Loucy (cell line): Measurements from ENCODE around the gene RFPL2.

ENCODE experiments used
- H2AFZ ChIP-seq: fragments of 200-600 bp; sonication (generic); 2 replicates; pipeline ENCODE4 v1.6.0; 2016; ENCODE audit warnings: antibody characterized with exemption, mild to moderate bottlenecking, low read length, moderate library complexity
- H3F3A ChIP-seq: fragments of 200-600 bp; 2 replicates; pipeline ENCODE4 v1.6.0; 2016; ENCODE audit warnings: antibody characterized with exemption, low read depth, mild to moderate bottlenecking
- H3K27me3 ChIP-seq: fragments of 200-600 bp; sonication (generic); 2 replicates; pipeline ENCODE4 v1.6.1; 2014; ENCODE audit warnings: low read length, mild to moderate bottlenecking; ENCODE audit not compliant: insufficient read depth, poor library complexity, severe bottlenecking
- H3K36me3 ChIP-seq: fragments of 200-600 bp; sonication (generic); 2 replicates; pipeline ENCODE4 v1.6.1; 2016; ENCODE audit warnings: low read length; ENCODE audit not compliant: insufficient read depth
- H3K4me1 ChIP-seq: fragments of 200-600 bp; sonication (generic); 2 replicates; pipeline ENCODE4 v1.5.1; 2014; ENCODE audit warnings: low read length, mild to moderate bottlenecking; ENCODE audit not compliant: insufficient read depth, poor library complexity, severe bottlenecking
- H3K4me2 ChIP-seq: fragments of 200-600 bp; sonication (generic); 2 replicates; pipeline ENCODE4 v1.6.0; 2014; ENCODE audit warnings: antibody characterized with exemption, low read length, low read depth, mild to moderate bottlenecking; ENCODE audit not compliant: poor library complexity, severe bottlenecking
- H3K4me3 ChIP-seq: fragments of 200-600 bp; sonication (generic); 2 replicates; pipeline ENCODE4 v1.5.1; 2014; ENCODE audit warnings: low read length, mild to moderate bottlenecking, mixed read lengths; ENCODE audit not compliant: poor library complexity, severe bottlenecking
- H3K79me2 ChIP-seq: fragments of 200-600 bp; sonication (generic); 2 replicates; pipeline ENCODE4 v1.6.1; 2014; ENCODE audit warnings: low read length; ENCODE audit not compliant: insufficient read depth
- H3K9ac ChIP-seq: fragments of 200-600 bp; sonication (generic); 2 replicates; pipeline ENCODE4 v1.6.0; 2014; ENCODE audit warnings: mild to moderate bottlenecking, low read depth, low read length, moderate library complexity; ENCODE audit not compliant: poor library complexity, severe bottlenecking
- H3K9me2 ChIP-seq: fragments of 200-600 bp; sonication (generic); replicated peaks from 2 replicates; pipeline ENCODE4 v1.6.1; 2016; ENCODE audit warnings: low read depth, low read length, mixed read lengths
- H3K9me3 ChIP-seq: fragments of 200-600 bp; sonication (generic); 2 replicates; pipeline ENCODE4 v1.6.1; 2014; ENCODE audit warnings: mild to moderate bottlenecking, antibody characterized with exemption, low read length, low read depth; ENCODE audit not compliant: insufficient read depth
- H4K20me1 ChIP-seq: fragments of 200-600 bp; sonication (generic); 2 replicates; pipeline ENCODE4 v1.6.0; 2014; ENCODE audit warnings: antibody characterized with exemption, low read length, mild to moderate bottlenecking; ENCODE audit not compliant: insufficient read depth, poor library complexity, severe bottlenecking
- CTCF ChIP-seq: fragments of 200-600 bp; sonication (generic); conservative IDR thresholded peaks from 2 replicates; pipeline ENCODE4 v1.5.1; 2014; ENCODE audit warnings: mild to moderate bottlenecking, antibody characterized with exemption, low read length
- EZH2phosphoT487 ChIP-seq: fragments of 200-600 bp; IDR thresholded peaks from 2 replicates; pipeline ENCODE4 v1.6.1; 2018; ENCODE audit warnings: antibody characterized with exemption, mild to moderate bottlenecking, moderate library complexity, borderline replicate concordance

Gene RFPL2

DNA sequence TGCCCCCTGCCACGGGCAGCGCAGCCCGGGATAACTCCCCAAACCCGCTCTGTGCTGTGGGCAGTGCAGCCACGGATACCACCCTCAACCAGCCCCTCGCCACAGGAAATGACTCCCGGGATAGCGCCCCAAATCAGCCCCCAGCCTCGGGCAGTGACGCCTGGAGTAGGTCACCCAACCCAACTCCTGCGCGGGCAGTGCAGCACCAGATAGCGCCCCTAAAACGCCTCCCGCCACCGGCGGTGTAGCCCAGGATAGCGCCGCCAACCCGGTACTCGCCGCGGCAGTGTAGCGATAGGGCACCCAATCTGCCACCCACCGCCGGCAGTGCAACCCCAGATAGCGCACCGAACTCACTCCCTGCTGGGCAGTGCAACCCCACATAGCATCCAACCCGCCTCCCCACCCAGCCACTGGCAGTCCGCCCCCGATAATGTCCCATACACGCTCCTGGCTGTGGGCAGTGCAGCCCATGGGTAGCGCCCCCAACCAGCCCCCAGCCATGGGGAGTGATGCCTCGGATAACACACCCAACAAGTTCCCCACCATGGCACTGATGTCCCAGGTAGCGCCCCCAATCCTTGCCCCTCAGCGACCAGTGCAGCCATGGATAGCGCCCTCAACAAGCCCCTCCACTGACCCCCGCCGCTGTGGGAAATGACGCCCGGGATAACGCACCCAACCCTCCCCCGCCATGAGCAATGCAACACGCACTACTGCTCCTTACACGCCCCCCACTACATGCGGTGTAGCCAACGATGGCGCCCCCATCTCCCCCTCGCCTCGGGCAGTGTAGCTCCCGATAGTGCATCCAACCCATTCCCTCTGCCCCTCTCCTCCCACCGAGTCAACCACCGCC, 1.5 kb downstream of the RFPL2 start:
- H3F3A ChIP-seq = no peaks in the 10 kb centered on the region
- no peak overlapping the region for H3K4me2 ChIP-seq
- H3K36me3 ChIP-seq = no peaks in the 10 kb centered on the region
- H2AFZ ChIP-seq = no peak overlapping the region
- no peaks in the 10 kb centered on the region for H4K20me1 ChIP-seq
- no peak overlapping the region for H3K9ac ChIP-seq
- no peak for TF ChIP-seq CTCF
- no peak for TF ChIP-seq EZH2phosphoT487
- no peaks in the 10 kb centered on the region for H3K9me2 ChIP-seq
- H3K9me3 ChIP-seq = no peaks in the 10 kb centered on the region
- no peaks in the 10 kb centered on the region for H3K27me3 ChIP-seq
- peaks cover 3% of the 10 kb centered on the region for H3K4me1 ChIP-seq
- H3K79me2 ChIP-seq = no peaks in the 10 kb centered on the region
- no peak overlapping the region for H3K4me3 ChIP-seq

DNA sequence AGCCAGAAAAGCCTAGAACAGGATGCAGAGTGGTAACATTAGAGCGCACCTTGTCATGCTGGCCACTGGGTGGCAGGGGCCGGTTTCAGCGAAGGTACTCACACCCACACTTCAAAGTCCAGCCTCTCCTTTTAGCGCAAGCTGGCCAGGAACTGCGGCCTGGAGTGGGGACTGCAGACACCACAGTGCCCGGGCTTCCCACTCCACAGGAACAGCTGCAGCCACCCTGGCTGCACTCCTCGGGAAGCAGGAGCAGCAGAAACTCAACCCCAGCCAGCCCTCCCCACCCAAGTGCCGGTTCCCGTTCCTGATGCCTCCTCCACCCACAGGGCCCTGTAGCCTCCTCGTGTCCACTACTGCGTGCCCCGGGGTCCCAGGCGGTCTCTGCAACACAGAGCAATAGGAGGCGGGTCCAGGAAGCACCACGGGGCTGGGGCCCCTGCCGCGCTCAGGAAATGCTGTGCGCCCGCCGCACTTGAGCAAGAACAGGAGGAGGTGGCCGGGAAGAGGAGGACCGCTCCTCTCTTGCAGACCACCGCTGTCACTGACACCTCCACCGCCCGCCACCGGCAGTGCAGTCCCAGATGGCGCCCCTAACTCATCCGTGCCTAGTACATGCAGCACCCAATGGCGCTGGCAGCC, 2.2 kb downstream of the RFPL2 start:
- H3K4me3 ChIP-seq = no peak overlapping the region
- no peaks in the 10 kb centered on the region for H3K79me2 ChIP-seq
- no peaks in the 10 kb centered on the region for H3K36me3 ChIP-seq
- H3K9ac ChIP-seq = no peak overlapping the region
- no peaks in the 10 kb centered on the region for H3K9me2 ChIP-seq
- no peaks in the 10 kb centered on the region for H3K27me3 ChIP-seq
- H2AFZ ChIP-seq = peak overlapping the region; percentile 62; the same call in 1 of the 2 replicates
- H3K4me2 ChIP-seq = no peak overlapping the region
- peaks cover 3% of the 10 kb centered on the region for H3K4me1 ChIP-seq
- TF ChIP-seq CTCF (peak; percentile 74), EZH2phosphoT487 (no peak)
- no peaks in the 10 kb centered on the region for H4K20me1 ChIP-seq
- H3F3A ChIP-seq = no peaks in the 10 kb centered on the region
- no peaks in the 10 kb centered on the region for H3K9me3 ChIP-seq

DNA sequence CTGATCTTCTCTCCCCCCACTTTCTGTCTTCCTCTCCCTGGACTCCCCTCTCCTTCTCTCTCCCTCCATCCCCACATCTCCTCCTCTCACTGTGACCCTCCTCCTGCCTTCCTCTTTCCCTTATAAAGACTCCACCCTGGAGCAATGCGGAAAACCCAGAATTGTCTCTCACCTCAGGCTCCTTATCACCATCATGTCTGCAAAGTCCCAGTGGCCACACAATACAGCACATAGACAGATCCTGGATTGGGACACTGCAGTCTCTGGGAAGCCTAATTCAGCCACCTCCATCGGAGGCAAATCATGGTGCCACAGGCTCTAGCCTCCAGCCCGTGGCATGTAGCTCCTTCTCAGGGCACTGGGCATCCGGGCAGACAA, 2.7 kb downstream of the RFPL2 start:
- Histone ChIP-seq H2AFZ (peak overlapping the region; percentile 62), H3K36me3 (no peaks in the 10 kb centered on the region), H3K9me3 (no peaks in the 10 kb centered on the region), H3K4me3 (no peak overlapping the region), H3K4me2 (no peak overlapping the region), H3K9me2 (no peaks in the 10 kb centered on the region), H3K4me1 (peaks cover 3% of the 10 kb centered on the region), H3K9ac (no peak overlapping the region), H4K20me1 (no peaks in the 10 kb centered on the region), H3F3A (no peaks in the 10 kb centered on the region), H3K27me3 (no peaks in the 10 kb centered on the region), H3K79me2 (no peaks in the 10 kb centered on the region)
- TF ChIP-seq CTCF = no peak
- no peak for TF ChIP-seq EZH2phosphoT487
